GM12801 (cell line): ENCODE measurements around the gene PINLYP.

Experiments used
- CTCF ChIP-seq: IDR thresholded peaks from one replicate; pipeline ENCODE4 v1.5.1; 2011; ENCODE audit warnings: control low read depth; ENCODE audit not compliant: insufficient read length; ENCODE audit errors: extremely low read depth

PINLYP gene

GRCh38 chr19:43533546-43534304 is 41.9 kb upstream of the PINLYP start:
- no peak for TF ChIP-seq CTCF

GRCh38 chr19:43534305-43534815 is 41.2 kb upstream of the PINLYP start:
- TF ChIP-seq CTCF, result no peak

- TF ChIP-seq CTCF, result no peak
Observed at GRCh38 chr19:43534816-43535761, 40.5 kb upstream of the PINLYP start.

- no peak for TF ChIP-seq CTCF
Observed at GRCh38 chr19:43538922-43539321, 36.7 kb upstream of the PINLYP start.

GRCh38 chr19:43540381-43540780 is 35.2 kb upstream of the PINLYP start:
- TF ChIP-seq CTCF, result no peak

- TF ChIP-seq CTCF, result no peak
Observed at GRCh38 chr19:43541920-43542650, 33.5 kb upstream of the PINLYP start.

- no peak for TF ChIP-seq CTCF
Observed at GRCh38 chr19:43544077-43544476, 31.5 kb upstream of the PINLYP start.
